Colonic mucosa (tissue), 4 donors: ENCODE measurements around the gene SLC25A44. TPM values are rescaled to one million over a fixed set of nuclear protein-coding genes. Genes with fewer than 3 reads are reported as not detected.

ENCODE experiments used
- DNase-seq: peaks from one replicate; pipeline ENCODE4 v3.0.0-alpha.2; 2020
- H3K27ac ChIP-seq: fragments of 200-600 bp; one replicate; pipeline ENCODE4 v1.8.0; 2021
- H3K27me3 ChIP-seq: fragments of 200-600 bp; one replicate; pipeline ENCODE4 v1.8.0; 2021
- H3K36me3 ChIP-seq: fragments of 200-600 bp; one replicate; pipeline ENCODE4 v1.8.0; 2021
- H3K4me1 ChIP-seq: fragments of 200-600 bp; one replicate; pipeline ENCODE4 v1.8.0; 2021; ENCODE audit warnings: mild to moderate bottlenecking
- H3K4me3 ChIP-seq: fragments of 200-600 bp; one replicate; pipeline ENCODE4 v1.8.0; 2021
- H3K9ac ChIP-seq, 2 donors: one replicate each; pipeline ENCODE4 v1.7.0; 2013; ENCODE audit warnings: control low read depth in 2 of 2, low read depth in 2 of 2, low read length in 2 of 2
- H3K9me3 ChIP-seq: fragments of 200-600 bp; one replicate; pipeline ENCODE4 v1.8.0; 2021
- intact Hi-C: fragments of 100-400 bp; cut with DNase I; formaldehyde crosslinking; loops from one replicate; pipeline ENCODE4 v1.14.1; 2022
- total RNA-seq, 2 donors: library from RNA; stranded (reverse); fragmentation: NEBNext Ultra II Directional in 1 of 2; extraction: Animal tissue kit (Norgen Biotek cat#: 25700) in 1 of 2; gene quantifications; one replicate each; pipeline ENCODE4 v1.2.1, GENCODE V29; 2021
- TF ChIP-seq, protein P1 (sequence below): fragments of 200-600 bp; IDR thresholded peaks from one replicate; pipeline ENCODE4 v1.8.0; 2022; ENCODE audit warnings: antibody characterized with exemption, mild to moderate bottlenecking
- donor health status: healthy.
- donor health status: DM: no; HTN: no; CAD: no.
- donor health status: DM: no; HTN: no; CAD: no.

Gene SLC25A44
- total RNA-seq, 2 donors from 2014 or later, result 23.6 to 26.8 TPM

DNA sequence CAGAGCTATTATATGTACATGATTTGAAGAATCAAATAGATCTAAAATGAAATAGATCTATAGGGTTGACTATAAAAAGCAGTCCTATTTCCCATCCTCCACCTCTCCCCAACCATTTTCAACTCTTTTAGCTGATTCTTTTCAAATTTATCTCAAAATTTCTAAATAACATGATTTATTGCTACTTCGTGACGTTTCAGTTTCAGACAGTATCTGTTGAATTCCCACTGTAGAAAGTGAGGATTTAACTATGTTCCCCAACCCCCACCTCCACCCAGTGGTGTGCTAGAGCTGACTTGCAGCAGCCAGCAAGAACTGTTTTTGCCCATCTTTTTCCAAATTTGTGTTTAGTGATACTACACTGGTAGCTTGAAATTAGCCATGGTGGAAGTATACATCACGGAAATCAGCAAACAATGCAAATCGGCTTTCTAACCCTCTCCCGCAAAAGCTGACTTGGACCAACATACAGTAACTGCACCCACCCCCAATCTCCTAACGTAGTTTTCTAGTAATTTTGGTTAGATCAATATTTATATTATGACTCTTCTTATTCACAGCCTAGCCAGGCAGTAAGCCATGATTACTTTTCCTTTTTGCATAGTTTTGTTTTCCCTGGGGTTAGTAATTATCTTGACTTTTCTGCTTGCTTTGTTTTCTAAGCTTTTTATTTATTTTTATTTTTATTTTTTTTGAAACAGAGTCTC is 29.6 kb upstream of the SLC25A44 start:
- H3K27me3 ChIP-seq, result no peaks in the 10 kb centered on the region
- H3K4me1 ChIP-seq, result peaks cover 4% of the 10 kb centered on the region
- no peaks in the 10 kb centered on the region for H3K9me3 ChIP-seq
- no peak overlapping the region for H3K9ac ChIP-seq
- no peak for DNase-seq
- no peak overlapping the region for H3K4me3 ChIP-seq
- no peak overlapping the region for H3K27ac ChIP-seq
- TF ChIP-seq, protein P1, sequence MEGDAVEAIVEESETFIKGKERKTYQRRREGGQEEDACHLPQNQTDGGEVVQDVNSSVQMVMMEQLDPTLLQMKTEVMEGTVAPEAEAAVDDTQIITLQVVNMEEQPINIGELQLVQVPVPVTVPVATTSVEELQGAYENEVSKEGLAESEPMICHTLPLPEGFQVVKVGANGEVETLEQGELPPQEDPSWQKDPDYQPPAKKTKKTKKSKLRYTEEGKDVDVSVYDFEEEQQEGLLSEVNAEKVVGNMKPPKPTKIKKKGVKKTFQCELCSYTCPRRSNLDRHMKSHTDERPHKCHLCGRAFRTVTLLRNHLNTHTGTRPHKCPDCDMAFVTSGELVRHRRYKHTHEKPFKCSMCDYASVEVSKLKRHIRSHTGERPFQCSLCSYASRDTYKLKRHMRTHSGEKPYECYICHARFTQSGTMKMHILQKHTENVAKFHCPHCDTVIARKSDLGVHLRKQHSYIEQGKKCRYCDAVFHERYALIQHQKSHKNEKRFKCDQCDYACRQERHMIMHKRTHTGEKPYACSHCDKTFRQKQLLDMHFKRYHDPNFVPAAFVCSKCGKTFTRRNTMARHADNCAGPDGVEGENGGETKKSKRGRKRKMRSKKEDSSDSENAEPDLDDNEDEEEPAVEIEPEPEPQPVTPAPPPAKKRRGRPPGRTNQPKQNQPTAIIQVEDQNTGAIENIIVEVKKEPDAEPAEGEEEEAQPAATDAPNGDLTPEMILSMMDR, result no peak
- intact Hi-C loops, result no loop called here
- no peaks in the 10 kb centered on the region for H3K36me3 ChIP-seq

GRCh38 chr1:156165083-156165482 is 28.8 kb upstream of the SLC25A44 start:
- H3K4me3 ChIP-seq, result no peak overlapping the region
- no peaks in the 10 kb centered on the region for H3K27me3 ChIP-seq
- H3K27ac ChIP-seq, result no peak overlapping the region
- H3K9me3 ChIP-seq, result no peaks in the 10 kb centered on the region
- TF ChIP-seq, protein P1, result no peak
- intact Hi-C loops, result no loop called here
- no peaks in the 10 kb centered on the region for H3K36me3 ChIP-seq
- DNase-seq, result no peak
- H3K9ac ChIP-seq, result no peak overlapping the region
- peaks cover 4% of the 10 kb centered on the region for H3K4me1 ChIP-seq

DNA sequence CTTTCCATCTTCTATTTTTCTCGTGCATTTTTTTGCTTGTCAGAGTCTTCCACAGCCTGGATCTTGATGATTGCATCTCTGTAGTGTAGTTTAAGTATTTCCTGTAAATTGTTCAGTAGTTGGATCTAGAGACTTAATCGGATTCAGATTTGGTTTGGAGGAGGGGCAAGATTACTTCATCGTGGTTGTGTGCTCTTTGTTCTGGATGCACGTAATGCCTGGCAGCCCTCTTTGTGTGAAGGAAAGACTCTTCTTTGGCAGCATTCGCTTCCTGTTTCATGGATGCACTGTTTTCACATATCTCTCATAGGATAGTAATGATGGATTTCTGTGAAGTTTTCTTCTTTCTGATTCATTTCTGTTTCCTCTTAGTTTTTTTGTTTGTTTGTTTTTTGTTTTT is 26.4 kb upstream of the SLC25A44 start:
- no peaks in the 10 kb centered on the region for H3K36me3 ChIP-seq
- TF ChIP-seq, protein P1, result no peak
- no peak overlapping the region for H3K4me3 ChIP-seq
- no peaks in the 10 kb centered on the region for H3K4me1 ChIP-seq
- no peak overlapping the region for H3K9ac ChIP-seq
- no peak overlapping the region for H3K27ac ChIP-seq
- intact Hi-C loops, result no loop called here
- no peaks in the 10 kb centered on the region for H3K27me3 ChIP-seq
- DNase-seq, result no peak
- H3K9me3 ChIP-seq, result no peaks in the 10 kb centered on the region

- TF ChIP-seq, protein P1, result no peak
- intact Hi-C loops, result no loop called here
- no peaks in the 10 kb centered on the region for H3K36me3 ChIP-seq
- no peaks in the 10 kb centered on the region for H3K4me1 ChIP-seq
- H3K27me3 ChIP-seq, result no peaks in the 10 kb centered on the region
- H3K27ac ChIP-seq, result no peak overlapping the region
- H3K4me3 ChIP-seq, result no peak overlapping the region
- H3K9ac ChIP-seq, result peak overlapping the region in 1 of 2 donors; percentile 3
- H3K9me3 ChIP-seq, result no peaks in the 10 kb centered on the region
- DNase-seq, result no peak
Measured at GRCh38 chr1:156172696-156173470, 21.0 kb upstream of the SLC25A44 start.

DNA sequence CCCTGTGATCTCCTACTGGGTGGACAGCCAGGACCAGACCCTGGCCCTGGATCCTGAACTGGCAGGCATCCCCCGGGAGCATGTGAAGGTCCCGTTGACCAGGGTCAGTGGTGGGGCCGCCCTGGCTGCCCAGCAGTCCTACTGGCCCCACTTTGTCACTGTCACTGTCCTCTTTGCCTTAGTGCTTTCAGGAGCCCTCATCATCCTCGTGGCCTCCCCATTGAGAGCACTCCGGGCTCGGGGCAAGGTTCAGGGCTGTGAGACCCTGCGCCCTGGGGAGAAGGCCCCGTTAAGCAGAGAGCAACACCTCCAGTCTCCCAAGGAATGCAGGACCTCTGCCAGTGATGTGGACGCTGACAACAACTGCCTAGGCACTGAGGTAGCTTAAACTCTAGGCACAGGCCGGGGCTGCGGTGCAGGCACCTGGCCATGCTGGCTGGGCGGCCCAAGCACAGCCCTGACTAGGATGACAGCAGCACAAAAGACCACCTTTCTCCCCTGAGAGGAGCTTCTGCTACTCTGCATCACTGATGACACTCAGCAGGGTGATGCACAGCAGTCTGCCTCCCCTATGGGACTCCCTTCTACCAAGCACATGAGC is 17.2 kb upstream of the SLC25A44 start:
- Histone ChIP-seq H3K27ac (no peak overlapping the region), H3K27me3 (no peaks in the 10 kb centered on the region), H3K9ac (no peak overlapping the region), H3K36me3 (no peaks in the 10 kb centered on the region), H3K9me3 (no peaks in the 10 kb centered on the region), H3K4me3 (no peak overlapping the region), H3K4me1 (no peaks in the 10 kb centered on the region)
- TF ChIP-seq, protein P1, result no peak
- no peak for DNase-seq
- intact Hi-C loops, result no loop called here
